PC-3 (cell line): ENCODE measurements around the gene AIRE.

ENCODE experiments used
- EZH2 ChIP-seq: fragments of 300-600 bp; sonication (generic); IDR thresholded peaks from one replicate; pipeline ENCODE4 v1.6.1; 2017; ENCODE audit warnings: antibody characterized with exemption, mild to moderate bottlenecking, low read length; ENCODE audit not compliant: unreplicated experiment
- EZH2phosphoT487 ChIP-seq: fragments of 300-600 bp; sonication (generic); IDR thresholded peaks from 2 replicates; pipeline ENCODE4 v1.6.1; 2018; ENCODE audit warnings: mild to moderate bottlenecking, antibody characterized with exemption, low read length, borderline replicate concordance
- TF ChIP-seq, protein P1 (sequence below): fragments of 300-600 bp; sonication (generic); conservative IDR thresholded peaks from 2 replicates; pipeline ENCODE4 v1.5.1; 2017; ENCODE audit warnings: antibody characterized with exemption, low read depth, mild to moderate bottlenecking, low read length

DNA sequence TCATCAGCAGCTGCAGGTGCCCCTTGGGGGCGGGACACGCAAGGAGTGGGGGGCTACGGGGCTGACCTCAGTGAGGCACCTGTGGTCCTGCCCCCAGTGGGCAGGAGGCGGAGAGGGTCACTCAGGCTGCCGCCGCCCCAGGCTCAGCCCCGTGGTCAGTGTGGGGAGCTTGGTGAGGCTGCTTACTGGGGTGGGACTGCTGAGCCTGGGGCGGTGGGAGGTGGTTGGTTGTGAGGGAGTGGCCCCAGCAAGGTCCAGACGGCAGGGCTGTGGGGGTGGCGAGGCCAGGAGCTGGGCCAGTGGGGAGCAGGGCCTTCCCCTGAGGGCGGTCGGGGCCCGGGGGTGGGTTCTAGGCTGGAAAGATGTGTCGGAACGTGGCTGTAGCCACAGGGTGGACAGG lies 28.5 kb downstream of the AIRE start:
- TF ChIP-seq, protein P1, sequence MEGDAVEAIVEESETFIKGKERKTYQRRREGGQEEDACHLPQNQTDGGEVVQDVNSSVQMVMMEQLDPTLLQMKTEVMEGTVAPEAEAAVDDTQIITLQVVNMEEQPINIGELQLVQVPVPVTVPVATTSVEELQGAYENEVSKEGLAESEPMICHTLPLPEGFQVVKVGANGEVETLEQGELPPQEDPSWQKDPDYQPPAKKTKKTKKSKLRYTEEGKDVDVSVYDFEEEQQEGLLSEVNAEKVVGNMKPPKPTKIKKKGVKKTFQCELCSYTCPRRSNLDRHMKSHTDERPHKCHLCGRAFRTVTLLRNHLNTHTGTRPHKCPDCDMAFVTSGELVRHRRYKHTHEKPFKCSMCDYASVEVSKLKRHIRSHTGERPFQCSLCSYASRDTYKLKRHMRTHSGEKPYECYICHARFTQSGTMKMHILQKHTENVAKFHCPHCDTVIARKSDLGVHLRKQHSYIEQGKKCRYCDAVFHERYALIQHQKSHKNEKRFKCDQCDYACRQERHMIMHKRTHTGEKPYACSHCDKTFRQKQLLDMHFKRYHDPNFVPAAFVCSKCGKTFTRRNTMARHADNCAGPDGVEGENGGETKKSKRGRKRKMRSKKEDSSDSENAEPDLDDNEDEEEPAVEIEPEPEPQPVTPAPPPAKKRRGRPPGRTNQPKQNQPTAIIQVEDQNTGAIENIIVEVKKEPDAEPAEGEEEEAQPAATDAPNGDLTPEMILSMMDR = no peak
- TF ChIP-seq EZH2 (no peak), EZH2phosphoT487 (no peak)
